ENCODE measurements around the gene GAS6.

GAS6 gene

GRCh38 chr13:113850722-113851479, 13.0 kb downstream of the GAS6 start:
- DNase-seq = no peak

- no peak for DNase-seq
These were observed 13.7 kb downstream of the GAS6 start for GRCh38 chr13:113849981-113850721.

- no peak for DNase-seq
These were observed 14.3 kb downstream of the GAS6 start for GRCh38 chr13:113849546-113849945.

- no peak for DNase-seq
These were observed 15.2 kb downstream of the GAS6 start for GRCh38 chr13:113848431-113849260.

- no peak for DNase-seq
These were observed 15.9 kb downstream of the GAS6 start for GRCh38 chr13:113848020-113848419.

GRCh38 chr13:113846636-113847318, 17.1 kb downstream of the GAS6 start:
- no peak for DNase-seq

- no peak for DNase-seq
These were observed 17.9 kb downstream of the GAS6 start for GRCh38 chr13:113845723-113846635.

GRCh38 chr13:113845055-113845454, 18.8 kb downstream of the GAS6 start:
- DNase-seq = no peak

GRCh38 chr13:113843864-113844556, 19.9 kb downstream of the GAS6 start:
- DNase-seq = no peak

- DNase-seq = no peak
These were observed 20.7 kb downstream of the GAS6 start for GRCh38 chr13:113843063-113843654.

- no peak for DNase-seq
These were observed 21.4 kb downstream of the GAS6 start for GRCh38 chr13:113842336-113843062.

- no peak for DNase-seq
These were observed 22.6 kb downstream of the GAS6 start for GRCh38 chr13:113841353-113841650.

GRCh38 chr13:113840541-113841352, 23.1 kb downstream of the GAS6 start:
- DNase-seq = no peak

- DNase-seq = no peak
These were observed 24.2 kb downstream of the GAS6 start for GRCh38 chr13:113839536-113840204.

- DNase-seq = no peak
These were observed 25.1 kb downstream of the GAS6 start for GRCh38 chr13:113838711-113839201.

- no peak for DNase-seq
These were observed 26.1 kb downstream of the GAS6 start for GRCh38 chr13:113837560-113838355.

GRCh38 chr13:113836768-113837559, 26.9 kb downstream of the GAS6 start:
- DNase-seq = no peak
